Prostate gland (tissue), 1 donor: ENCODE measurements around the gene UNC79.

ENCODE experiments used
- POLR2A ChIP-seq: fragments of 450-650 bp; IDR thresholded peaks from one replicate; pipeline ENCODE4 v1.6.1; 2016; ENCODE audit warnings: antibody characterized with exemption, mild to moderate bottlenecking
- POLR2AphosphoS5 ChIP-seq: sonication (generic); formaldehyde crosslinking; IDR thresholded peaks from one replicate; pipeline ENCODE4 v1.6.1; 2017; ENCODE audit warnings: antibody characterized with exemption

DNA sequence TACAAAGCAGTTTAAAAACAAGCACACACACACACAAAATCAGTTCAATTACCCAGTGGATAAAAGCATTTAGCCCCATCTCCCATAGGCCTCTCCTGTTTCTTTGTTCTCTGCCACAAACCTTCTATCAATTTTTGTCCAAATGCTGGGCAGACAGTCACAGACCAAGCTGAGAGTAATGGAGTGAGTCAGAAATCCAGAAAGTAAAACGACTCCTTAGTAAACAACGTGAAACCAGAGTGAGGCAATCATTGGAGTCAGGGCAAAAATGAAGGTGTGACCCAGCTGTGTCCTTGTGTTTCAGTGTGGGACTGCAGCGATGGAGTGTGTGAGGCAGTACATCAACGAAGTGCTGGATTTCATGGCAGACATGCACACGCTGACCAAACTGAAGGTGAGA lies 255.5 kb downstream of the UNC79 start:
- TF ChIP-seq POLR2AphosphoS5 (no peak), POLR2A (no peak)
